ENCODE data around the gene IVD. TPM values are rescaled to one million over a fixed set of nuclear protein-coding genes. Genes with fewer than 3 reads are reported as not detected.

Gene IVD
- total RNA-seq, 1 donor from 2014 or later = 41.1 TPM

DNA sequence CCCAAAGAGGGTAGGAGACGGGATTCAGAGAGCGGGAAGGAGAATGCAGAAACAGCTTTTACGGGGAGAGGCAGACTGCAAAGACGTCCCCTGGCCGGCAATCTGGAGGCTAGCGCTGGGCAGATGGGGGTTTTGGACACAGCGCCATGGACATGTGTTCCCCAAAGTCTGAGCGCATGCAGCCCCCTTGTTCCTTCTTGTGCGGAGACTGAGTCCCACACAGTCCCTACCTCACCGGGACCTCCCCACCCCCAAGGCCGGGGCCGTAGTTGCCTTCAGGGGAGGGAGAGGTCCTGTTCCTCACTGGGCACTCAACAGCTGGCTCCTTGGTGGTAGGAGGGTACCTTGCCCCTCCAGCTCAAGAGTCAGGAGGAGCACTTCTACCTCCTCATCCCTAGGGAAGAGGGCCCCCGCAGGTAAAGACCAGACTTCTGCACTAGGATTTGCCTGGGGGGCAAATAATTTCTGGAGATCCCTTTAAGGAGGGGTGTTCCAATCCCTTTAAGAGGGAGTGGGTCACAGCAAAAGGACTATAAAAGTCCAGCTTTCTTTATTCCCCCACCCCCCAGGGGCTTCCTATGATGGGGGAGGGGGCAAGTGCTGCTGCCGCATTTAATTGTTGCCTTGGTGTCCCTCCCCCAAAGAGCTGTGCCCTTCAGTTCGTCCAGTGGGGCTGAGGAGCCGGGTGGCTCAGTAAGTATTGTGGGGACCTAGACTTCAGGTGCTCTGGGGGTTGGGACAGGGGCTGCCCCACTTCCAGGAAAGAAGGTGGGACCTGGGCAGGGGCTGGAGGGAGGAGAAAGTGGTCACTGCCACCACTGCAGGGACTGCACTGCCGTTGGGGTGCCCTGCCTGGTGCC is 31.5 kb downstream of the IVD start:
- TF ChIP-seq, protein P1, sequence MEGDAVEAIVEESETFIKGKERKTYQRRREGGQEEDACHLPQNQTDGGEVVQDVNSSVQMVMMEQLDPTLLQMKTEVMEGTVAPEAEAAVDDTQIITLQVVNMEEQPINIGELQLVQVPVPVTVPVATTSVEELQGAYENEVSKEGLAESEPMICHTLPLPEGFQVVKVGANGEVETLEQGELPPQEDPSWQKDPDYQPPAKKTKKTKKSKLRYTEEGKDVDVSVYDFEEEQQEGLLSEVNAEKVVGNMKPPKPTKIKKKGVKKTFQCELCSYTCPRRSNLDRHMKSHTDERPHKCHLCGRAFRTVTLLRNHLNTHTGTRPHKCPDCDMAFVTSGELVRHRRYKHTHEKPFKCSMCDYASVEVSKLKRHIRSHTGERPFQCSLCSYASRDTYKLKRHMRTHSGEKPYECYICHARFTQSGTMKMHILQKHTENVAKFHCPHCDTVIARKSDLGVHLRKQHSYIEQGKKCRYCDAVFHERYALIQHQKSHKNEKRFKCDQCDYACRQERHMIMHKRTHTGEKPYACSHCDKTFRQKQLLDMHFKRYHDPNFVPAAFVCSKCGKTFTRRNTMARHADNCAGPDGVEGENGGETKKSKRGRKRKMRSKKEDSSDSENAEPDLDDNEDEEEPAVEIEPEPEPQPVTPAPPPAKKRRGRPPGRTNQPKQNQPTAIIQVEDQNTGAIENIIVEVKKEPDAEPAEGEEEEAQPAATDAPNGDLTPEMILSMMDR (IDR thresholded peaks at IDR 0.05; ENCODE audit: insufficient read depth, low read length, poor library complexity, severe bottlenecking) = no peak
- Histone ChIP-seq H3K36me3 (ENCODE audit: control insufficient read depth, insufficient read depth, low read length) (no peaks in the 10 kb centered on the region), H3K27me3 (ENCODE audit: control insufficient read depth, insufficient read depth, low read length) (peaks cover 62% of the 10 kb centered on the region), H3K4me3 (ENCODE audit: low read depth, low read length) (no peak overlapping the region)
- DNase-seq (ENCODE audit: low read depth) = no peak

DNA sequence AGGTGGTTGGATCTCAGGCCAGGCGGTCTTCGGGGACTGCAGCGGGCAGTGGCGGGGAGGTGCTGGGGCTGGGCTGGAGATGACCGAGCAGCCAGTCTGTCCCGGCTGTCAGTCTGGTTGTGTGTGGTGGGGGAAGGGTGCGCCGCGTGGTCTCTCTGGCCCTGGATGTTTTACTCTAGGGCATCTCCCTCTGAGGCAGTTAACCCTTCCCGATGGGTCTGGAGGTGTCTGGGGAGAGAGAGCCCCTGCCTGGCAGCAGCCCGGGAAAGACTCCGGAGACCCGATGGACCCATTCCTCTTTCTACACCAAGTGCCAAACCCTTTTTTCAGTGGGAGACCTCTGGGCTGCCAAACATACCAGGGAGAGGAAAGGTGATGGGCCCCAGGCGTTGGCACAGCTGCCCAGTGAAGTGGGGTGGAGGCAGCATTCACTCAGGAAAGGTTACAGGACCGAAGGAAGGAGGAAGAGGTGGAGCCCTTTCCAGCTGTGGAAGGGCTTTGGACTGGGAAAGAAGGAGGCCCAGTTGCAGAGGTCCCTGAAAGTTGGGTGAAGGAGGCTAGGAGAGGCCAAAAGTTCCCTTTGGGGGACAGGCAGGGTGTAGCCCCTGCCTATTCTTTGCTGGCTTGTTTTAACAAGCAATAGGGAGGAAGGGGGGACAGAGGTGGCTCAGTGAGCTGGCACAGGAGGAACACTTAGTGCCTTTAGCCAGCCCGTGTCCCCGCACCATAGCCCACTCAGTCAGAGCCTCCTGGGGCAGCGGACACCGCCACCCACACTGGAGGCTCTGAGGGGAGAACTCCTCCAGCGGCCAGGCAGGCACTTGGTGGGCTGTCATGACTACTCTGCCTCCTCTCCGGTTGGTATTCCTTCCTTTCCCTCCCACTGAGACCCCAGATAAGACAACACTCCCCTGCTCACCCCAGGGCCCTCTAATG is 32.4 kb downstream of the IVD start:
- no peak for DNase-seq (ENCODE audit: low read depth)
- Histone ChIP-seq H3K27me3 (ENCODE audit: control insufficient read depth, insufficient read depth, low read length) (peaks cover 57% of the 10 kb centered on the region), H3K36me3 (ENCODE audit: control insufficient read depth, insufficient read depth, low read length) (no peaks in the 10 kb centered on the region), H3K4me3 (ENCODE audit: low read depth, low read length) (no peak overlapping the region)
- TF ChIP-seq, protein P1 (IDR thresholded peaks at IDR 0.05; ENCODE audit: insufficient read depth, low read length, poor library complexity, severe bottlenecking) = no peak

DNA sequence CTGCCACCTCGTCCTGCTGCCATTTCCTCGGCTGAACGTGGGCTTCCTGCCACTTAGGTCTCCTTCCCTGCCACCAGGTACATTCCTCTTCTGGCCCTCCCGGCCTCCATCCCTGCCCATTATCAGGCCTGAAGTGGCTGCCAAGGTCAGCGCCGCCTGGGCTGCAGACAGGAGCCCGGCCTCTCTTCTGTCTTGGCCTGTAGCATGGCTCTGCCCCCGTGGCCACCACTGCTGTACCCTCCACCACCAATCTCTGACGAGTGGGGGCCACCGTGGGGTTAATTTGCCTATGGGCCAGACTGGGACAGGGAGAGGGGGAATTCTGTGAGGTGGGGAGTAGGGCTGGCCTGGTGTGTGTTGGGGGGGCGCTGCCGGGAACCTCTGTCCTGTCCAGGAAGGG is 33.1 kb downstream of the IVD start:
- Histone ChIP-seq H3K36me3 (ENCODE audit: control insufficient read depth, insufficient read depth, low read length) (no peaks in the 10 kb centered on the region), H3K4me3 (ENCODE audit: low read depth, low read length) (no peak overlapping the region), H3K27me3 (ENCODE audit: control insufficient read depth, insufficient read depth, low read length) (peaks cover 55% of the 10 kb centered on the region)
- DNase-seq (ENCODE audit: low read depth) = no peak
- TF ChIP-seq, protein P1 (IDR thresholded peaks at IDR 0.05; ENCODE audit: insufficient read depth, low read length, poor library complexity, severe bottlenecking) = no peak

DNA sequence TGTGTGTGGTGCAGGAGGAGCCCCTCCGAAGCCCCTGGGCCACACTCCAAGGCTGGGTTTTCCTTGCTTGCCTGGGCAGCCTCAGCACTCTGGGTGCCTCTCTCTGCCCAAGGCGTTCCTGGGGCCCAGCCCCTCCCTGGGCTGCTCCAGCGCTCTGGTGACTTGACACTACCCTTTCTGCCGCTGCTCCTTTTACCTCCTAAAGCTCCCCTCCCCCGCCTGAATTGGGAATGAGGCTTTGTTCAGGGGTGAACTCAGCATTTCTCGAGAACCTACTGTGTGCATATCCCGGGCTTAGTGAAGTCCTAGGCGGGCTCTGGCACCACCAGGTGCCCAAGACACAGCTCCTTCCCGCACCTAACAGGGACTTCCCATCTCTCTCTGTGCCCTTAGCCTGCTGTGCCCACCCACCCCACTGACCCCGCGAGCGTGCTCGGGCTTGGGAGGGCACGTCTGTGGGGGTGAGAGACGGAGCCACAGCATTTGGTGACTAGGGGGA is 33.9 kb downstream of the IVD start:
- Histone ChIP-seq H3K36me3 (ENCODE audit: control insufficient read depth, insufficient read depth, low read length) (no peaks in the 10 kb centered on the region), H3K27me3 (ENCODE audit: control insufficient read depth, insufficient read depth, low read length) (peaks cover 49% of the 10 kb centered on the region), H3K4me3 (ENCODE audit: low read depth, low read length) (peak overlapping the region; percentile 62)
- DNase-seq (ENCODE audit: low read depth) = no peak
- TF ChIP-seq, protein P1 (IDR thresholded peaks at IDR 0.05; ENCODE audit: insufficient read depth, low read length, poor library complexity, severe bottlenecking) = no peak

DNA sequence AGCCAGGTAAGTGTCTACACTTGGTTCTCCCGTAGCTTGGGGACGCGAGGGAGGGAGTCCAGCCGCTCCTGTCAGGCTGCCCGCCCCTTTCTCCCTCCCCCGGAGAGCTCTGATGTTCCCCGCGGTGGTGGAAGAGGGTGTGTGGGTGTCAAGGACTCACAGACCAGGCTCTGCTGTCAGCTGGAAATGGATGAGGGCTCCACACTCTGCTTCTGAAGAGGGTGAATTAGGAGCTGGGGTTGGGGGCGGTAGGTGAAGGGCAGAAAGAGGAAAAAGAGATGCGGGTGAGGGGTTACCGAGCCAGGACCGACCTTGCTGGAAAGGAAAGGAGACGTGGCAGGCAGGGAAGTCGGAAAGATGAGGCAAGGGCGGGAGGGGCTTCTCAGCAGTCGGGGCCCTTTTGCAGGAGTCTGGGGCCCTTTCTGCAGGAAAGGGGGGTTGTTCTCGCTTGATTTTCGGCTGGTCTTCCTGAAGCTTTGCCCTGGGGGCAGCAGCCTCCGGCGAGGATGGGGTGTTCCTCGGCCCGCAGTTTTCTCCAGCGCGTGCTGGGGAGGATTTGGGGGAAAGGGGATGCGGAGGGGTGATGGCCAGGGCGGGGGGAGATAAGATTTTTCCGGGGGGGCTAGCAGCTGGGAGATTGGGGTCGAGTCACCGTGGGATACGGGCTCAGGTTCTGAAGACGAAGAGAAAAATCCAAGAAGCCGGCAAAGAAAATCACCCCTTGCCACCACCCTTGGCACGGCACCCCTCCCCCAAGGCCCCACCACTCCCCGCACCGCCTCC is 34.6 kb downstream of the IVD start:
- H3K27me3 ChIP-seq (ENCODE audit: control insufficient read depth, insufficient read depth, low read length) = peaks cover 43% of the 10 kb centered on the region
- TF ChIP-seq, protein P1 (IDR thresholded peaks at IDR 0.05; ENCODE audit: insufficient read depth, low read length, poor library complexity, severe bottlenecking) = no peak
- DNase-seq (ENCODE audit: low read depth) = no peak
- peak overlapping the region; percentile 62 for H3K4me3 ChIP-seq (ENCODE audit: low read depth, low read length)
- no peaks in the 10 kb centered on the region for H3K36me3 ChIP-seq (ENCODE audit: control insufficient read depth, insufficient read depth, low read length)

Data from kidney epithelial cell (primary cell).